Brain microvascular endothelial cell (primary cell): Measurements from ENCODE around the gene CEP85L.

Experiments used
- DNase-seq: peaks from one replicate; pipeline ENCODE4 v3.0.0-alpha.2; 2020
- H3K27ac ChIP-seq: fragments of 250-450 bp; sonication (Bioruptor Pico); 2 replicates; pipeline ENCODE4 v1.5.1; 2020; ENCODE audit warnings: mild to moderate bottlenecking, moderate library complexity
- H3K27me3 ChIP-seq: fragments of 250-450 bp; sonication (Bioruptor Pico); replicated peaks from 2 replicates; pipeline ENCODE4 v1.5.1; 2020; ENCODE audit warnings: mild to moderate bottlenecking
- H3K36me3 ChIP-seq: fragments of 250-450 bp; sonication (Bioruptor Pico); replicated peaks from 2 replicates; pipeline ENCODE4 v1.5.1; 2020; ENCODE audit warnings: mild to moderate bottlenecking
- H3K4me3 ChIP-seq: 2 replicates; pipeline ENCODE4 v1.5.1; 2011; ENCODE audit warnings: low read depth, mild to moderate bottlenecking, control low read depth, low read length, moderate library complexity
- CTCF ChIP-seq: IDR thresholded peaks from 2 replicates; pipeline ENCODE4 v1.5.1; 2011; ENCODE audit warnings: low read depth, mild to moderate bottlenecking, moderate library complexity, low read length, control low read depth, inconsistent platforms; ENCODE audit errors: missing control alignments
- in situ Hi-C: cut with HindIII; loops from 2 replicates; pipeline ENCODE4 v1.10.0; 2017; ENCODE audit warnings: low sequenced_read_pairs, low pct_ligation_motif_present

The CEP85L gene

GRCh38 chr6:118559659-118560058 is 91.7 kb downstream of the CEP85L start:
- H3K27ac ChIP-seq = no peak overlapping the region
- in situ Hi-C loops = no loop called here
- H3K27me3 ChIP-seq = no peaks in the 10 kb centered on the region
- DNase-seq = no peak
- TF ChIP-seq CTCF = no peak
- H3K36me3 ChIP-seq = no peaks in the 10 kb centered on the region
- H3K4me3 ChIP-seq = no peak overlapping the region

GRCh38 chr6:118558464-118559217 is 92.8 kb downstream of the CEP85L start:
- TF ChIP-seq CTCF = no peak

GRCh38 chr6:118554698-118555097 is 96.7 kb downstream of the CEP85L start:
- in situ Hi-C loops = no loop called here
- no peak for DNase-seq

More at GRCh38 chr6:118558464-118559217, 92.8 kb downstream of the CEP85L start:
- Histone ChIP-seq H3K36me3 (no peaks in the 10 kb centered on the region), H3K27me3 (no peaks in the 10 kb centered on the region), H3K27ac (peak overlapping the region; percentile 19), H3K4me3 (no peak overlapping the region)
- DNase-seq = peak; percentile 22
- in situ Hi-C loops = no loop called here

GRCh38 chr6:118553132-118553531 is 98.3 kb downstream of the CEP85L start:
- no peak for TF ChIP-seq CTCF
- in situ Hi-C loops = no loop called here

More at GRCh38 chr6:118554698-118555097, 96.7 kb downstream of the CEP85L start:
- H3K4me3 ChIP-seq = no peak overlapping the region
- H3K36me3 ChIP-seq = no peaks in the 10 kb centered on the region
- H3K27ac ChIP-seq = no peak overlapping the region
- no peak for TF ChIP-seq CTCF
- no peaks in the 10 kb centered on the region for H3K27me3 ChIP-seq

GRCh38 chr6:118551063-118552053 is 100.0 kb downstream of the CEP85L start:
- Histone ChIP-seq H3K36me3 (no peaks in the 10 kb centered on the region), H3K27me3 (no peaks in the 10 kb centered on the region), H3K27ac (peak overlapping the region; percentile 72), H3K4me3 (no peak overlapping the region)
- DNase-seq = peak; percentile 53
- in situ Hi-C loops = no loop called here
- peak; percentile 60 for TF ChIP-seq CTCF

More at GRCh38 chr6:118553132-118553531, 98.3 kb downstream of the CEP85L start:
- Histone ChIP-seq H3K36me3 (no peaks in the 10 kb centered on the region), H3K27ac (no peak overlapping the region), H3K4me3 (no peak overlapping the region), H3K27me3 (no peaks in the 10 kb centered on the region)
- no peak for DNase-seq
